Small intestine (tissue), 7 donors: ENCODE data around the gene SPAG5. TPM values are rescaled to one million over a fixed set of nuclear protein-coding genes. Genes with fewer than 3 reads are reported as not detected.

Experiments used
- DNase-seq, 2 donors: peaks; one replicate each; pipeline versions ENCODE4 v3.0.0 to v3.0.0-alpha.2; 2013
- FAIRE-seq: peaks from 2 replicates; lab custom pipeline; 2012; peaks lifted over from hg19 to GRCh38; lab: Jason Lieb, UNC
- H3K27ac ChIP-seq, 3 donors: one replicate each; pipeline ENCODE4 v1.5.1; 2013; ENCODE audit warnings: low read length in 2 of 3, mild to moderate bottlenecking in 2 of 3, control low read depth in 1 of 3, inconsistent platforms in 1 of 3, low read depth in 1 of 3, moderate library complexity in 1 of 3
- H3K27me3 ChIP-seq, 3 donors: one replicate each; pipeline ENCODE4 v1.6.1; 2013; ENCODE audit warnings: low read length in 3 of 3, inconsistent platforms in 1 of 3; ENCODE audit not compliant: control insufficient read depth in 3 of 3, insufficient read depth in 3 of 3
- H3K36me3 ChIP-seq, 3 donors: one replicate each; pipeline ENCODE4 v1.6.1; 2013; ENCODE audit warnings: low read length in 3 of 3, inconsistent platforms in 1 of 3, low read depth in 1 of 3, mild to moderate bottlenecking in 1 of 3, moderate library complexity in 1 of 3; ENCODE audit not compliant: control insufficient read depth in 3 of 3, insufficient read depth in 2 of 3
- H3K4me1 ChIP-seq, 3 donors: one replicate each; pipeline ENCODE4 v1.6.1; 2013; ENCODE audit warnings: low read length in 2 of 3, inconsistent platforms in 1 of 3, low read depth in 1 of 3, mild to moderate bottlenecking in 1 of 3, moderate library complexity in 1 of 3; ENCODE audit not compliant: control insufficient read depth in 3 of 3, insufficient read depth in 2 of 3
- H3K4me3 ChIP-seq, 3 donors: one replicate each; pipeline ENCODE4 v1.5.1; 2013; ENCODE audit warnings: low read length in 3 of 3, control low read depth in 1 of 3, inconsistent platforms in 1 of 3, low read depth in 1 of 3, mild to moderate bottlenecking in 1 of 3, moderate library complexity in 1 of 3
- H3K9me3 ChIP-seq, 2 donors: one replicate each; pipeline ENCODE4 v1.6.1; 2013; ENCODE audit warnings: low read depth in 1 of 2, low read length in 1 of 2; ENCODE audit not compliant: control insufficient read depth in 2 of 2, insufficient read depth in 1 of 2
- WGBS, 3 donors: extraction: QIAGEN DNeasy Blood & Tissue Kit; methylation state at CpG; one replicate each; pipeline ENCODE4 v1.1.7; 2013; 5-methylcytosine and 5-hydroxymethylcytosine counted together
- polyA plus RNA-seq, 4 donors: library from polyadenylated mRNA; stranded (reverse) in 3 of 4; unstranded in 1 of 4; fragments of 200-250 nt in 3 of 4; fragments of 120-200 nt in 1 of 4; gene quantifications; one replicate each; pipeline versions ENCODE4 v1.2.1 to v1.2.3, GENCODE V29; 2013
- donor health status: healthy with polysubstance abuse.
- donor health status: control.
- donor health status: control.
- donor health status: Bipolar disorder and iron deficiency.
- donor health status: healthy.

The SPAG5 gene
- polyA plus RNA-seq, 4 donors: 20.3 to 39.3 (median 35.4) TPM

DNA sequence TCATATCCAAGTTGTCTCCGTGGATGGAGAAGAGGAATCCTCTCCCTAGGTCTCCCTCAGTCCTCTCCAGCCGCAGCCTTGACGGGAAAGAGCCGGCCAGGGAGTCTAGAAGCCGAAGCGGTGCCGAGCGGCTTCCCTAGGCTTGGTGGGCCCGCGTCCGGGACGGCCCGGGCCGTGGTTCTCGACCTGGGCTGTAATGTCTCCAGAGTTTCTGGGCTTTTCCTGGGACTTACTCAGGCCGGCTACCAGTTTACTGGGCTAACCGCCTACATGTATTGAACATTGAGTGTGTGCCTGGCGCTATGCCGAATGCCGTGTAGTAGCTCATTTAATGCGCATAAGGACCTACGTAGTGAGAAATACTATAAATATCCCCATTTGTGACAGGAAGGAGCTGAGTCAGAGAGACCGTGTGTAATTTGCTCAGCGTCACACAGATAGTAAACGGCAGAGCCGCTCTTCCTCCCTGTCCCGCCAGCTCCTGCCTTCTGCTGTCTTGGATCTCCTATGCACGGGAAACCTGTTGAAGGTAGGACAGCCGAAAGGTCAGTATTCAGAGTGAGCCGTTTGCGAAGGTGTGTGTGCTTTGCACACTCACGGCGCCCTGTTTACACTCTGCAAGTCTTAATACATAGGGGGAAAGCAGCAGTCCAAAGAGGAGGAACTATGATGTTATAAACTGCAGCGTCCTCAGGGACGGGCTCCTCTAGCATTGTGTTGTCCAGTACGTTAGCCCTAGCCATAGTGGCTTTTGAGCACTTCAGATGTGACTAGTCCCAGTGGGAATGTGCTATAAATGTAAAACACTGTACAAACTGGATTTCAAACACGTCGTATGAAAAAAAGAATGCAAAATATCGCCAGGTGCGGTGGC lies 723 bp upstream of the SPAG5 start:
- Histone ChIP-seq H3K4me1 (peaks cover 0 to 19% (median 6%) of the 10 kb centered on the region in 3 donors), H3K9me3 (no peaks in the 10 kb centered on the region), H3K27me3 (no peaks in the 10 kb centered on the region), H3K36me3 (peaks cover 0 to 4% (median 0%) of the 10 kb centered on the region in 3 donors), H3K4me3 (peak overlapping the region; percentile 63 to 78 (median 68)), H3K27ac (peak overlapping the region; percentile 97 to 99 (median 99))
- FAIRE-seq (no peak), DNase-seq (peak; percentile 69 to 78)
- 9 to 13% (median 10%) methylated on average over 40 of the region's 40 CpGs for WGBS, 3 donors

DNA sequence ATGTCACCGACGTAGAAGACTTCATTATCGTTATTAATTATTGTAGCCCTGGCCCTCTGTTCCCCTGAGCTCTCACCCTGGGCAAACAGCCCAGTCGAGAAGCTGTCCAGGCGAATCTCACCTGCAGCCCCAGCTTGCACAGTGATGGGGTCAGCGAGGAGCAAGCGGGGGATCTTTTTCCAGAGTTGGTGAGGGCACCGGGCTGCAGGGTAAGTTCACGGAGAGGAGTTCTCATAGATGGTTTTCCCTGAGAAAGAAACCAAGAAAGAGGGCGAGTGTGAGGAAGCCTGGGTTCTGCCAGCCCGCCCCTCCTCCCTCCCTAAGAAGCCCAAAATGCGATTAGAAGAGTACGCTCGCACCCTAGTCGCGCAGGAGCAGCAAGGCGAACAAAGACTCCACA lies 436 bp downstream of the SPAG5 start:
- H3K4me3 ChIP-seq: peak overlapping the region; percentile 55 to 78 (median 68)
- 1 to 3% (median 2%) methylated on average over 17 of the region's 17 CpGs for WGBS, 3 donors
- H3K4me1 ChIP-seq: peaks cover 0 to 19% (median 6%) of the 10 kb centered on the region in 3 donors
- DNase-seq: no peak
- H3K27me3 ChIP-seq: no peaks in the 10 kb centered on the region
- FAIRE-seq: no peak
- H3K36me3 ChIP-seq: peaks cover 0 to 6% (median 0%) of the 10 kb centered on the region in 3 donors
- H3K27ac ChIP-seq: peak overlapping the region in 2 of 3 donors; percentile 63 to 97
- H3K9me3 ChIP-seq: no peaks in the 10 kb centered on the region

DNA sequence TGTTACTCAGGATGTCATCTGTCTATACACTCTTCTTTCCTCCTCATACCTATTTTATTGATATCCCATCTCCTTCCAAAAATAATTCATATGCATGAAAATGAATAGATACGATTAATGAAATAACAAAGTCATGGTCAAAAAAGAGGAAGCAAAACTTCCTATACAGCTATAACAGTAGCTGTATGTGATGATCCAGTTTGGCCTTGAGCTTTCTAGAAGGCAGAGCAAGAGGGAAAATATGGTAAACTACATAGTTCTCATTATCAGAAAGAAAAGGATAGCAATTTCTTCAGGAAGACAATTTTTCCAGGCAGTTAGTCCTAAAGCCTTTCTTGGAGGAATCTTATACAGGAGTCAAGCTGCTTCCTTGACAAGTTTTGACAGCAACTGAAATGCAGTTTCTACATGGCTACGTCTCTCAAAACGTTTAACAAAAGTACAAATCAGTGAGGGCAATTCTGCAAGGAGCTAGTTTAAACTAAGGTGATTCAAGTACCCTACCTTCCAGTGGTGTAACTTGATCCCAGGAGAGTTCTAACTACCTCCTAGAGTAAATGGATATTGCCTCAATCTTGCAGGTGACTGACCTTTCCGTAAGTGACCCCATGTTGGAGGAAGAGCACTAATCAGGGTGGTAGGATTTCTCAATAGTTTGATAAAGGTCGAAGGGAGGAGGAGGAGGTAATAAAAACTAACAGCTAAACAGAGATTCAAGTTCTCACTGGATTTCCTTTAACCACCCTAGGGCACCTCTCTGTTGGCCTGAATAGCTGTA lies 1.0 kb downstream of the SPAG5 start:
- peaks cover 0 to 8% (median 0%) of the 10 kb centered on the region in 3 donors for H3K36me3 ChIP-seq
- no peaks in the 10 kb centered on the region for H3K9me3 ChIP-seq
- H3K27ac ChIP-seq: peak overlapping the region in 2 of 3 donors; percentile 37 to 97
- FAIRE-seq (no peak), DNase-seq (peak; percentile 78 to 79)
- peaks cover 0 to 19% (median 5%) of the 10 kb centered on the region in 3 donors for H3K4me1 ChIP-seq
- peak overlapping the region in 2 of 3 donors; percentile 68 to 78 for H3K4me3 ChIP-seq
- WGBS, 3 donors: 28 to 33% (median 33%) methylated on average over 5 of the region's 5 CpGs
- H3K27me3 ChIP-seq: no peaks in the 10 kb centered on the region

DNA sequence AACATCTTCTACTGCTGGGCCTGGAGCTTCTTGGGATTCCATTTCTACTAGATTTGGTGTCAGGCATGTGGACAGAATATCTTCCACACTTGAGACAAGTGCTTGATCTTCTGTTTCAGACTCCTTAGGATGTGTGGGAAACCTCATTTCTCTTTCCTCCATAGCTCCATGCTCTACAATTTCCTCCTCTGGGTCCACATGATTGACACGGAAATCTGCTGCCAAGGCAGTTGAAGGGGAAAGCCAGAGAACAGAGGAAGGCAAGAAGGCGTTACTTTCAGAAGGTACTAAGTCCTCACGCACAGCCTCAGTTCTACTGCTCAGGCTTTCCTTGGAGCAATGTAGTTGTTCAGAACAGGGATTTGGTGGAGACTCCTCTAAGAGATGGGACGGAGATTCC lies 6.6 kb downstream of the SPAG5 start:
- FAIRE-seq (no peak), DNase-seq (no peak)
- Histone ChIP-seq H3K4me1 (peaks cover 0 to under 1% (median 0%) of the 10 kb centered on the region in 3 donors), H3K27ac (no peak overlapping the region), H3K9me3 (no peaks in the 10 kb centered on the region), H3K36me3 (peaks cover 0 to 38% (median 5%) of the 10 kb centered on the region in 3 donors), H3K27me3 (no peaks in the 10 kb centered on the region), H3K4me3 (no peak overlapping the region)
- 87 to 93% (median 91%) methylated on average over 4 of the region's 4 CpGs for WGBS, 3 donors

DNA sequence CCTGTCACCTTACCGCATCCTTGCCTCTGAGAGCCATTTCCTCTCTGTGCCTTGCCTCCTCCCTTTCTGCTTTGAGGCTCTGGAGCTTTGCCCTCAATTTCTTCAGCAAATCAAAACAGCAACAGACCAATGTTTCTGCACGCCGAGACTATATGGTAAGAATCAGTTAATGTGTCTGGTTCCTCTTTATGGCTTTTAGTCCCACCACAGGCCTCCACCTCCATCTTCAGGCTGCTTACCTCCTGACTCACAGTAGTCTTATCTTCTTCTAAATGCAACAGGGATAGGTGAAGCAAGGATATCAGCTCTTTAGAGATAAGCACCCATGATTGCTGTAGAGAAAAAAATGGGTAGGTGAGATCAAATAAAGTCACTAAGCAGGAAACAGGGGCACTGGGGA lies 13.0 kb downstream of the SPAG5 start:
- Histone ChIP-seq H3K36me3 (peaks cover 8 to 58% (median 9%) of the 10 kb centered on the region in 3 donors), H3K27me3 (no peaks in the 10 kb centered on the region), H3K9me3 (no peaks in the 10 kb centered on the region), H3K4me1 (peaks cover 0 to 8% (median 0%) of the 10 kb centered on the region in 3 donors), H3K27ac (no peak overlapping the region), H3K4me3 (no peak overlapping the region)
- WGBS, 3 donors: 92 to 97% (median 93%) methylated on average over 3 of the region's 3 CpGs
- peak in 1 of 2 donors; percentile 34 for DNase-seq
- no peak for FAIRE-seq

DNA sequence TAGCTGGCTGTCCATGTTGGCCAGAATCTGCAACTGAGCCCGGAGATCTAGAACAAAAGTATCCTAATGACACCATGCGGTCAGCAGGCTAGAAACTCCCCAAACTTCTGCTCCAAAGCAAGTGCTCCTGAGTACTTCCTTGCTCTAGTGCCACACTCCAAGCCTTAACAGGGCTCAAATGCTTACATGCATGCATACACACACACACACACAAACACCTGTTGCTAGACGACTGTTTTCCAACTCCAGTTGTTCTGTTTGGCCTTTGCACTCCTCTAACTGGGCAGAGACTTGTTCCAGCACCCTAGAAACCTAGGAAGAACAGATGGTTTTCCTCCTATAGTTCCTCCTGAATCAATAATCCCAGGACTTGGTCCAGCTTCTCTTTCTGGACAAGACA lies 14.4 kb downstream of the SPAG5 start:
- Histone ChIP-seq H3K4me1 (peaks cover 0 to 8% (median 0%) of the 10 kb centered on the region in 3 donors), H3K9me3 (no peaks in the 10 kb centered on the region), H3K27me3 (no peaks in the 10 kb centered on the region), H3K27ac (no peak overlapping the region), H3K36me3 (peaks cover 8 to 55% (median 9%) of the 10 kb centered on the region in 3 donors), H3K4me3 (no peak overlapping the region)
- DNase-seq: no peak
- FAIRE-seq: no peak
- 68 to 86% (median 71%) methylated on average over 3 of the region's 3 CpGs for WGBS, 3 donors

DNA sequence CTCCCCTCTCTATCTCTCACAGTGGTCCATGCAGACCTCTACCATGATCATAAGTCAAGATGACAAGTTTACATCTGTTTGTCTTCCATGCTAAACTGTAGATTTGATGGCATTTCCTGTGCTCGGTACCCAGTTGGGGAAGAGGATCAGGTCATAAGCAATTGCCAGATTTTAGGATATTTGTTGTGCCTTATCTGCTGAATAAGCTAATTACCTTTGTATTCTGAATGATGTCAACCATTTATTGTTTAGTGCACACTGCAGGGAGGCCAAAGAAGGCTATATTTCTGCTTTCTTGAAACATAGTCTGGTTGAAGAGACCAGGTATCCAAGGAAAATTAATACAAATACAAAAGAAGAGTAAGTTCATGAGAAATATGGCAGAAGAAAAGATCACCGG lies 16.3 kb downstream of the SPAG5 start:
- DNase-seq (no peak), FAIRE-seq (no peak)
- peaks cover 8 to 66% (median 9%) of the 10 kb centered on the region in 3 donors for H3K36me3 ChIP-seq
- H3K27me3 ChIP-seq: no peaks in the 10 kb centered on the region
- H3K9me3 ChIP-seq: no peaks in the 10 kb centered on the region
- no peak overlapping the region for H3K27ac ChIP-seq
- 95 to 100% (median 99%) methylated on average over 2 of the region's 2 CpGs for WGBS, 3 donors
- H3K4me1 ChIP-seq: peaks cover 0 to 8% (median 0%) of the 10 kb centered on the region in 3 donors
- no peak overlapping the region for H3K4me3 ChIP-seq

DNA sequence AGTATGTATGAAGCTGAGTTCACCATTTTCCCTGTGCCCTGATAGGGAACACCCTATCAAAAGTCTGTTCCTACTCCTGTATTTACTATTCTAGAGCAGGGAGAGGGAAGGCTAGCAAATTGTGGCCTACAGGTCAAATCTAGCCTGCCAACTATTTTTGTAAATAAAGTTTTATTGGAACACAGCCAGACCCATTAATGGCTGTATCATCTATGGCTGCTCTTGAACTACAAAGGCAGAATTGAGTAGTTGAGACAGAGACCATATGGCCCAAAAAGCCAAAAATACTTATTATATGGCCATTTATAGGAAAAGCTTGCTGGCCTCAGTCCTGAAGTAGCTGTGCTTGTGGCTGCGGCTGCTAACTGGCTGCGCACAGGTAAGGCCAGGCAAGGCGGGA lies 17.9 kb downstream of the SPAG5 start:
- WGBS, 3 donors: 97 to 100% (median 98%) methylated on average over 3 of the region's 3 CpGs
- Histone ChIP-seq H3K9me3 (no peaks in the 10 kb centered on the region), H3K27ac (no peak overlapping the region), H3K27me3 (no peaks in the 10 kb centered on the region), H3K4me3 (no peak overlapping the region), H3K36me3 (peaks cover 8 to 54% (median 8%) of the 10 kb centered on the region in 3 donors), H3K4me1 (peaks cover 0 to 12% (median 0%) of the 10 kb centered on the region in 3 donors)
- FAIRE-seq (no peak), DNase-seq (no peak)
